Left colon (tissue), 2 donors: ENCODE results near the gene GNAO1. TPM values are rescaled to one million over a fixed set of nuclear protein-coding genes. Genes with fewer than 3 reads are reported as not detected.

ENCODE experiments used
- ATAC-seq: fragments of 200-7000 bp; cut with Tn5 transposase; one replicate; pipeline ENCODE4 v1.9.1; 2020; ENCODE audit warnings: mild to moderate bottlenecking, moderate library complexity
- DNase-seq, 2 donors: peaks; one replicate each; pipeline ENCODE4 v3.0.0-alpha.2; 2020
- intact Hi-C, 2 donors: fragments of 100-400 bp; cut with DNase I in 1 of 2; cut with micrococcal nuclease in 1 of 2; formaldehyde crosslinking; loops; one replicate each; pipeline versions ENCODE4 v1.11.2 to v1.14.0; 2022; cut with DNase I, micrococcal nuclease
- total RNA-seq, 2 donors: library from RNA; stranded (reverse); fragmentation: NEBNext Ultra II Directional; extraction: Animal tissue kit (Norgen Biotek cat#: 25700); gene quantifications; one replicate each; pipeline ENCODE4 v1.2.1, GENCODE V29; 2021
- donor health status: DM: no; HTN: no; CAD: no.
- donor health status: DM: yes; HTN: yes; CAD: no.

The GNAO1 gene
- total RNA-seq, 2 donors from 2014 or later = 3.6 to 14.1 TPM

GRCh38 chr16:56300242-56300623 lies 108.9 kb downstream of the GNAO1 start:
- DNase-seq (no peak), ATAC-seq (no peak)
- intact Hi-C loops = no loop called here

- ATAC-seq (no peak), DNase-seq (no peak)
- intact Hi-C loops = no loop called here
These were observed 109.9 kb downstream of the GNAO1 start for GRCh38 chr16:56300891-56301850.

- DNase-seq = no peak
- intact Hi-C loops = no loop called here
- ATAC-seq = no peak
These were observed 111.2 kb downstream of the GNAO1 start for GRCh38 chr16:56302506-56302905.

GRCh38 chr16:56303066-56303715 lies 111.9 kb downstream of the GNAO1 start:
- no peak for DNase-seq
- ATAC-seq = no peak
- intact Hi-C loops = no loop called here

- intact Hi-C loops = no loop called here
- ATAC-seq (no peak), DNase-seq (no peak)
These were observed 112.6 kb downstream of the GNAO1 start for GRCh38 chr16:56303880-56304279.

GRCh38 chr16:56305956-56306565 lies 114.8 kb downstream of the GNAO1 start:
- intact Hi-C loops = no loop called here

GRCh38 chr16:56306690-56307533 lies 115.6 kb downstream of the GNAO1 start:
- no peak for ATAC-seq
- intact Hi-C loops = no loop called here
- no peak for DNase-seq

More at GRCh38 chr16:56305956-56306565, 114.8 kb downstream of the GNAO1 start:
- ATAC-seq (no peak), DNase-seq (no peak)

GRCh38 chr16:56307534-56307873 lies 116.2 kb downstream of the GNAO1 start:
- ATAC-seq (no peak), DNase-seq (no peak)
- intact Hi-C loops = no loop called here

- intact Hi-C loops = no loop called here
- ATAC-seq (no peak), DNase-seq (no peak)
These were observed 117.7 kb downstream of the GNAO1 start for GRCh38 chr16:56309008-56309407.

GRCh38 chr16:56310690-56311089 lies 119.4 kb downstream of the GNAO1 start:
- ATAC-seq (no peak), DNase-seq (no peak)
- intact Hi-C loops = loop anchor here (10.0 kb wide), 2 partner anchors 266 to 366 kb away; no protein-coding TSS in a partner anchor

GRCh38 chr16:56311208-56312027 lies 120.1 kb downstream of the GNAO1 start:
- intact Hi-C loops = loop anchor here (10.0 kb wide), 2 partner anchors 267 to 367 kb away; no protein-coding TSS in a partner anchor
- DNase-seq = no peak
- ATAC-seq = no peak

- no peak for ATAC-seq
- intact Hi-C loops = loop anchor here (10.0 kb wide), 2 partner anchors 267 to 367 kb away; no protein-coding TSS in a partner anchor
These were observed 120.7 kb downstream of the GNAO1 start for GRCh38 chr16:56312028-56312300.

GRCh38 chr16:56312556-56312955 lies 121.3 kb downstream of the GNAO1 start:
- intact Hi-C loops = loop anchor here (10.0 kb wide), 2 partner anchors 268 to 368 kb away; no protein-coding TSS in a partner anchor
- ATAC-seq (no peak), DNase-seq (no peak)

More at GRCh38 chr16:56312028-56312300, 120.7 kb downstream of the GNAO1 start:
- no peak for DNase-seq

- ATAC-seq = no peak
- intact Hi-C loops = loop anchor here (2.0 to 10.0 kb wide), 3 partner anchors 270 to 372 kb away; no protein-coding TSS in a partner anchor
These were observed 123.1 kb downstream of the GNAO1 start for GRCh38 chr16:56314244-56314850.

GRCh38 chr16:56315955-56316354 lies 124.7 kb downstream of the GNAO1 start:
- intact Hi-C loops = loop anchor here (2.0 to 10.0 kb wide), 3 partner anchors 271 to 373 kb away; no protein-coding TSS in a partner anchor
- no peak for DNase-seq
- no peak for ATAC-seq

More at GRCh38 chr16:56314244-56314850, 123.1 kb downstream of the GNAO1 start:
- DNase-seq = no peak

- no peak for ATAC-seq
- intact Hi-C loops = loop anchor here (10.0 kb wide), 2 partner anchors 272 to 372 kb away; no protein-coding TSS in a partner anchor
- no peak for DNase-seq
These were observed 125.3 kb downstream of the GNAO1 start for GRCh38 chr16:56316545-56316944.
